Activated CD4-positive, alpha-beta T cell treated with anti-CD3 and anti-CD28 coated beads for 36 hours (primary cell): ENCODE data around the gene RAD21L1. TPM values are rescaled to one million over a fixed set of nuclear protein-coding genes. Genes with fewer than 3 reads are reported as not detected.
A peak's percentile ranks its signal among the peaks of the same experiment; 100 is the strongest.

Experiments
- ATAC-seq: fragments of 200-7000 bp; cut with Tn5 transposase; one replicate; pipeline ENCODE4 v1.10.0; 2021; ENCODE audit warnings: mild to moderate bottlenecking, moderate library complexity
- CTCF ChIA-PET: fragments of 350-600 bp; sonication (Branson Sonifier 250); formaldehyde crosslinking; loops from one replicate; lab custom pipeline; 2021; ENCODE audit warnings: antibody characterized with exemption; lab: Charles Lee
- POLR2A ChIA-PET: fragments of 350-600 bp; sonication (Branson Sonifier 250); formaldehyde crosslinking; loops from one replicate; lab custom pipeline; 2021; ENCODE audit warnings: antibody characterized with exemption, inconsistent platforms; lab: Charles Lee
- DNase-seq: peaks from one replicate; pipeline ENCODE4 v3.0.0-alpha.2; 2020
- H3K27ac Mint-ChIP-seq: one replicate; pipeline ENCODE4 v1.8.0; 2021; ENCODE audit warnings: mixed read lengths
- H3K27me3 Mint-ChIP-seq: one replicate; pipeline ENCODE4 v1.8.0; 2021; ENCODE audit warnings: mixed read lengths
- H3K36me3 Mint-ChIP-seq: one replicate; pipeline ENCODE4 v1.8.0; 2021; ENCODE audit warnings: low read depth, mixed read lengths
- H3K4me1 Mint-ChIP-seq: one replicate; pipeline ENCODE4 v1.8.0; 2021; ENCODE audit warnings: mixed read lengths
- H3K4me3 Mint-ChIP-seq: one replicate; pipeline ENCODE4 v1.8.0; 2021; ENCODE audit warnings: mild to moderate bottlenecking, moderate library complexity, mixed read lengths
- H3K9me3 Mint-ChIP-seq: one replicate; pipeline ENCODE4 v1.8.0; 2021; ENCODE audit warnings: low read depth, mixed read lengths
- intact Hi-C, 2 experiments: fragments of 100-400 bp; cut with DNase I in 1 of 2; cut with micrococcal nuclease in 1 of 2; formaldehyde crosslinking; loops; one replicate each; pipeline versions ENCODE4 v1.14.2 to v1.15.1; 2022 to 2024; cut with DNase I, micrococcal nuclease
- total RNA-seq, 2 experiments: library from RNA; stranded (reverse); gene quantifications; one replicate each; pipeline ENCODE4 v1.2.3, GENCODE V29; 2021

The RAD21L1 gene
- under 1 TPM in 1 of 2 experiments, not detected in 1; 0.32 TPM for total RNA-seq

DNA sequence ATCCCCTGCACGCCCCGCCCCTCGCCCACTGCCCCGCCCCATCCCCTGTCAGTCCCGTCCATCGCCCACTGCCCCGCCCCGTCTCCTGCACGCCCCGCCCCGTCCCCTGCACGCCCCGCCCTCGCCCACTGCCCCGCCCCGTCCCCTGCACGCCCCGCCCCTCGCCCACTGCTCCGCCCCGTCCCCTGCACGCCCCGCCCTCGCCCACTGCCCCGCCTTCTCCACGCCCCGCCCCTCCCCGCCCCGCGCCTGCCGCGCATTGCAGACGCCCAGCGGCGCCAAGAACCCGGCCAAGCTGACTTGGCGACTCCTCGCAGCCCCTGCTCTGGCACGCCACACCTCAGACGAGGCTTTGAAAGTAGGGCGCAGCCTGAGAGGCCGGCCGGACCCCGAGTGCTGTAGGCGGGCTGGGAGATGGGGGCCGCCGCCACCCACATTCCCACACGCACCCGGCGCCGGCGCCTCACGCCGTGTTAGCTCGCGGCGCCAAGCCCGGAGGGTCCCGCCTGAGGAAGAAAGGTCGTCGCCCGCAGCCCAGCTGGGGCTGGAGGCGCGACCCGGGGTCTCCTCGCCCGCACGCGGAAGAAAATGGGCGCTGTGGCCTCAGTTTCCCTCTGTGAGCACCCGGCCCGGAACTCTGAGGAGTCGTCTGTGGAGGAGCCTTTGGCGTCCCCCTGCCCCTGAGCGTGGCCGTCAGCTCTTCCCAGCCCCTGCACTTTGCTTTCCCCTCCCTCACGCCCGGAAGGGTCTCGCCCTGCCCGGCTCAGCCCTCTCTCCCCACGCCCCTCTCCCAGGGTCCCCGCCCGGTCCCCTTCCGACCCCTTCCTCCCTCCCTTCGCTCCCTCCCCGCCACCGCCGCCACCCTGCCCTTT is at the start of gene RAD21L1:
Gene RAD21L1 (plus strand): TSS at position 262 of the 872 bp plus-strand sequence. CDS start 2,410 bp downstream, outside the sequence.
- peak within 1 kb of the TSS; percentile 75 for H3K4me3 Mint-ChIP-seq
- peaks cover 11% of the 10 kb centered on the region for H3K4me1 Mint-ChIP-seq
- peak within 1 kb of the TSS; percentile 79 for H3K27ac Mint-ChIP-seq
- intact Hi-C loops = loop anchor here (1.0 to 5.0 kb wide), 13 partner anchors 11 to 876 kb away; partner anchors contain the start of genes FKBP1A (in 2 of the 2), CSNK2A1 (in 1 of the 2), FAM110A (in 1 of the 2) and NSFL1C (in 1 of the 2)
- peaks cover 2% of the 10 kb centered on the region for H3K36me3 Mint-ChIP-seq
- DNase-seq (peak; percentile 94), ATAC-seq (peak; percentile 85)
- peaks cover 5% of the 10 kb centered on the region for H3K9me3 Mint-ChIP-seq
- ChIA-PET CTCF (interaction anchor here (0.6 to 2.3 kb wide), 3 partner anchors 37 to 210 kb away, joined by 3 to 5 read pairs (median 3); no protein-coding TSS in a partner anchor), POLR2A (no interaction called here)
- peaks cover 9% of the 10 kb centered on the region for H3K27me3 Mint-ChIP-seq

DNA sequence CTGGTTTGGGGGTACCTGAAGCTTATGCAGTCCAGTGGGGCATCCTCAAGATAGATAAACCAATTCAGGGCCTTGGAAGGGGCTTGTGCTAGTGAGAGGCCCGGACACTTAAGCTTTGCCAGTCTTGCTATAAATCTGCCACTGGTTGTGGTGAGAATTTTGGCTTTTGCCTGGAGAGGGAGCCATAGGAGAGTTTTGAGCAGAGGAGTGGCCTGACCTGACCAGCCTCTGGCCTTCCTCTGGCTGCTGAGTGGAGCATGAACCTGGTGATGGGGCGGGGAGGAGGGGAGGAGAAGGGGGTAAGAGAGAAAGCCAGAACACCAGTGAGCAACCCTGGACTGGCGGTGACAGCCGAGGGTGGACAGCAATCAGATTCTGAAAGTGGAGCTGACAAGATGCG is 48.2 kb upstream of the RAD21L1 start:
- intact Hi-C loops = no loop called here

DNA sequence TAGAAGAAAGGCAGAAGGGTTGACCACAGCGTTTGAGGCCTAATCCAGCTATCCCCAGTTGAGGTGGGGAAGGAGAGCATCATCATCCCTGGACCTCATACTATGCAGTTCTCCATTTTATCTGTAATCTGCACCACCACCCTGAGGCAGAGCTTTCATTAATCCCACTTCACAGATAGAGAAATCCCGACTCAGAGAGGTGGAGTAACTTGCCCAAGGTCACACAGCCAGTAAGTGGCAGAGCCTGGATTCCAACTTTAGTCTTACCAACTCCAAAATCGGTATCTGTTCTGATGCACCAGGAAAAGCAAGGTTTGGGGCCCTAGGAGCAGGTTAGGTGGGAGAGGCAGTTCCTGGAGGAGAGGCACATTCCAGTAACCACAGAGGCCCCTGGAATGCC is 47.7 kb upstream of the RAD21L1 start:
- CTCF ChIA-PET = interaction anchor here (1.1 kb wide), 1 partner anchor 35 kb away, joined by 4 read pairs; no protein-coding TSS in a partner anchor
- DNase-seq (no peak), ATAC-seq (no peak)
- Mint-ChIP-seq H3K4me1 (no peaks in the 10 kb centered on the region), H3K4me3 (no peak overlapping the region), H3K36me3 (peaks cover 3% of the 10 kb centered on the region), H3K9me3 (no peaks in the 10 kb centered on the region), H3K27me3 (peaks cover under 1% of the 10 kb centered on the region), H3K27ac (no peak overlapping the region)
- POLR2A ChIA-PET = no interaction called here
- intact Hi-C loops = no loop called here

More for the DNA sequence above, 48.2 kb upstream of the RAD21L1 start:
- no peak overlapping the region for H3K4me3 Mint-ChIP-seq
- no peaks in the 10 kb centered on the region for H3K4me1 Mint-ChIP-seq
- no peaks in the 10 kb centered on the region for H3K9me3 Mint-ChIP-seq
- H3K27ac Mint-ChIP-seq = no peak overlapping the region
- H3K27me3 Mint-ChIP-seq = no peaks in the 10 kb centered on the region
- POLR2A ChIA-PET = no interaction called here
- H3K36me3 Mint-ChIP-seq = peaks cover 3% of the 10 kb centered on the region
- CTCF ChIA-PET = interaction anchor here (1.1 to 1.5 kb wide), 2 partner anchors 35 to 53 kb away, joined by 3 to 4 read pairs; no protein-coding TSS in a partner anchor
- DNase-seq (no peak), ATAC-seq (no peak)

DNA sequence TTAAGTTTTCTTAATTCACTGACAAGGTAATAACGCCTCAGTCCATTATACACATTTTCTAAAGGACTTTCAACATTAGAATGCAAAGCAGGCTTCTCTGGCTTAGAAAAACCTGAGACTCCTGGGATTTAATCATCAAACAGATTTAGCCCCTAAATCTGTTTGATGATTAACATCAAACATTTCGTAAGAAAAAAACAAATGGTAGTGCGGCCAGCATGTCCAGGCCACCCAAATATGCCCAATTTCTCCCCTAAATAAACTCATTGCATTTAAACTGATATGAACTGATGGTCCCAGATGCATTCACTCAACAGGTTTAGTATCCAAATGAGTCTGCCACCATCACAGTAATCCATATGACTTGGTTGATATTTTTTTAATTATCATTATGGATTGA is 47.2 kb upstream of the RAD21L1 start:
- H3K27ac Mint-ChIP-seq = no peak overlapping the region
- H3K36me3 Mint-ChIP-seq = peaks cover 3% of the 10 kb centered on the region
- ChIA-PET POLR2A (no interaction called here), CTCF (interaction anchor here (1.1 kb wide), 1 partner anchor 34 kb away, joined by 4 read pairs; no protein-coding TSS in a partner anchor)
- no peaks in the 10 kb centered on the region for H3K9me3 Mint-ChIP-seq
- no peak overlapping the region for H3K4me3 Mint-ChIP-seq
- intact Hi-C loops = no loop called here
- peaks cover 4% of the 10 kb centered on the region for H3K27me3 Mint-ChIP-seq
- DNase-seq = no peak
- no peaks in the 10 kb centered on the region for H3K4me1 Mint-ChIP-seq
- no peak for ATAC-seq

GRCh38 chr20:1180949-1181348 is 44.9 kb upstream of the RAD21L1 start:
- POLR2A ChIA-PET = no interaction called here

GRCh38 chr20:1182106-1182505 is 43.7 kb upstream of the RAD21L1 start:
- intact Hi-C loops = loop anchor here in 1 of 2 experiments (10.0 kb wide), 1 partner anchor 207 kb away; no protein-coding TSS in a partner anchor
- H3K36me3 Mint-ChIP-seq = peaks cover 2% of the 10 kb centered on the region
- no peak overlapping the region for H3K4me3 Mint-ChIP-seq
- no peak for ATAC-seq
- H3K27me3 Mint-ChIP-seq = peaks cover 22% of the 10 kb centered on the region
- peaks cover 6% of the 10 kb centered on the region for H3K4me1 Mint-ChIP-seq
- H3K9me3 Mint-ChIP-seq = no peaks in the 10 kb centered on the region
- ChIA-PET POLR2A (no interaction called here), CTCF (no interaction called here)
- no peak for DNase-seq
- no peak overlapping the region for H3K27ac Mint-ChIP-seq

More at GRCh38 chr20:1180949-1181348, 44.9 kb upstream of the RAD21L1 start:
- DNase-seq (no peak), ATAC-seq (no peak)
- CTCF ChIA-PET = no interaction called here
- Mint-ChIP-seq H3K9me3 (no peaks in the 10 kb centered on the region), H3K4me3 (no peak overlapping the region), H3K27ac (no peak overlapping the region), H3K36me3 (peaks cover 2% of the 10 kb centered on the region), H3K4me1 (peaks cover 6% of the 10 kb centered on the region), H3K27me3 (peaks cover 17% of the 10 kb centered on the region)
- intact Hi-C loops = loop anchor here in 1 of 2 experiments (10.0 kb wide), 1 partner anchor 206 kb away; no protein-coding TSS in a partner anchor

DNA sequence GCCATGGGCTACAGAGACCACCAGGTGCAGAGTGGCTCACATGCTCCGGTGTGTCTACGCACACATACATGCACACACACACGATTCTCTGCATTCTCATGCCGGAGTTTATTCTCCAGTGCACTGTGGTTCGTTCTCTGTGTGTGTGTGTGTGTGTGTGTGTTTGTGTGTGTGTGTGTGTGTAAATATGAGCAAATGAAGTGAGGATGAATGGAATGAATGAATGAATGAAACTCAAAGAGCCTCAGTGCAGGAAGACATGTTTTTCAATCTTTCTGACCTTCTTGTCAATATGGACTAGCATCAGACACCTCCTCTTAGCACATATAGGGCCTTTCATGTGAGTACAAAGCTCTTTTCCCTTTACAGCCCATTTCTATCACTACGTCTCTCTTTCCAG is 42.7 kb upstream of the RAD21L1 start:
- Mint-ChIP-seq H3K9me3 (no peaks in the 10 kb centered on the region), H3K27me3 (peaks cover 22% of the 10 kb centered on the region), H3K36me3 (peaks cover 2% of the 10 kb centered on the region), H3K27ac (no peak overlapping the region), H3K4me1 (peaks cover 6% of the 10 kb centered on the region), H3K4me3 (no peak overlapping the region)
- intact Hi-C loops = loop anchor here in 1 of 2 experiments (10.0 kb wide), 1 partner anchor 208 kb away; no protein-coding TSS in a partner anchor
- CTCF ChIA-PET = interaction anchor here (0.8 kb wide), 1 partner anchor 30 kb away, joined by 3 read pairs; no protein-coding TSS in a partner anchor
- DNase-seq = no peak
- POLR2A ChIA-PET = no interaction called here
- ATAC-seq = no peak

DNA sequence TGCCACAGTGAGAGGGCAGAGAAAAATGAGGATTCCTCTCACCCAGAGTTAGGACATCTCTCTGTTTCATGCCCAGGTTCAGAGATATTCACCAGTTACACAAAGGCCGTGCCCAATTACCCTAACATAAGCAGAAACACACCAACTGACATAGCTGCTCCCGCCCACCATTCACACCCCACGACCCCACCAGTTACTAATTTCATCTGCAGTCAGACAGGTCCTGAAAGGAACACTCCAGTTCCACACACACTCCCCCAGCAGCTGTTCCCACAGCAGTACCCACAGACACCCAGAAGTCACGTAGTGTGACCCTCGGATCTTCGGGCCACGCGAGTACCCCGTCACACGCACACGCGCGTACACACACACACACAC is 41.6 kb upstream of the RAD21L1 start:
- ChIA-PET CTCF (interaction anchor here (0.5 to 0.6 kb wide), 3 partner anchors 40 to 1268 kb away, joined by 3 to 4 read pairs (median 3); no protein-coding TSS in a partner anchor), POLR2A (no interaction called here)
- Mint-ChIP-seq H3K27ac (peak overlapping the region; percentile 9), H3K36me3 (no peaks in the 10 kb centered on the region), H3K4me1 (peaks cover 6% of the 10 kb centered on the region), H3K9me3 (no peaks in the 10 kb centered on the region), H3K27me3 (peaks cover 22% of the 10 kb centered on the region), H3K4me3 (peak overlapping the region; percentile 64)
- DNase-seq (no peak), ATAC-seq (no peak)
- intact Hi-C loops = loop anchor here (2.0 to 10.0 kb wide), 2 partner anchors 29 to 209 kb away; no protein-coding TSS in a partner anchor

DNA sequence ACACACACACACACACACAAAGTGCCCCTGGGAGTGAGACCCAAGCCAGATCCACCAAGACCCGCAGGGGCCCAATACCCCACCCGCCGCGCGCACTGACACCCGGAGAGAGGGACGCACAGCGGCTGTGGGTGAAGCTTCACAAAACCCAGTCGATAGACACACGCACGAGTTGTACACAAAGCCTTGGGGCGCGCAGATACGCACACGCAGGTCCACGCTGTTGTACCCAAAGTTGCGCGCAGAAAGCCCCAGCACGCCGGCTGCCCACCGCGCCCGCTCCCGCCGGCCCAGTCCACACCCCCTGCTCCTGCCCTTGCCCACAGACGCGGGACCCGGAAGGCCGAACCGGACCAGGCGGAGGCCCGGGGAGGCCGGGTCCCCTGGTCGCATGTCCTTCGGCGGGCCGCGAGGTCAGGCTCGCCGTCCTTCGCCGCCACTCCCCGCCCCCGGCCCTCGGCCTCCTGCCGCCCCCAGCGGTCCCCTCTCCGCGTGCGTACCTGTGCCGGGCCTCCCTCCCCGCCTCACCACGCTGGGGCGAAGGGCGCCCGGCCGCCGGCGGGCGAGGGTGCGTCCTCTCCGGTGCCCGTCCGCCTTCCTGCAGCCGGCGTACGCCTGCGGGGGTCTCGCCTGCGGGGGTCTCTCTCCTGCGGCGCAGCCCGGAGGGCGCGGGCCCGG is 41.1 kb upstream of the RAD21L1 start, which contains the start of gene TMEM74B:
Gene TMEM74B (minus strand): TSS at position 344 of the 678 bp plus-strand sequence. CDS start 1,180 bp downstream, outside the sequence.
- no peaks in the 10 kb centered on the region for H3K9me3 Mint-ChIP-seq
- intact Hi-C loops = loop anchor here (1.0 to 10.0 kb wide), 5 partner anchors 28 to 368 kb away; partner anchors contain the start of gene PSMF1 (in 1 of the 2)
- H3K4me3 Mint-ChIP-seq = peak within 1 kb of the TSS; percentile 64
- no peaks in the 10 kb centered on the region for H3K36me3 Mint-ChIP-seq
- H3K4me1 Mint-ChIP-seq = peaks cover 6% of the 10 kb centered on the region
- ATAC-seq (peak; percentile 9), DNase-seq (peak; percentile 22)
- H3K27ac Mint-ChIP-seq = peak within 1 kb of the TSS; percentile 9
- H3K27me3 Mint-ChIP-seq = peaks cover 22% of the 10 kb centered on the region
- ChIA-PET POLR2A (no interaction called here), CTCF (interaction anchor here (0.5 to 0.6 kb wide), 3 partner anchors 150 to 1268 kb away, joined by 3 to 4 read pairs (median 3); no protein-coding TSS in a partner anchor)

GRCh38 chr20:1185316-1185741 is 40.5 kb upstream of the RAD21L1 start:
- peak; percentile 37 for ATAC-seq
- H3K27me3 Mint-ChIP-seq = peaks cover 22% of the 10 kb centered on the region
- intact Hi-C loops = loop anchor here (1.0 to 10.0 kb wide), 5 partner anchors 27 to 369 kb away; partner anchors contain the start of gene PSMF1 (in 1 of the 2)
- CTCF ChIA-PET = interaction anchor here (0.5 kb wide), 1 partner anchor 608 kb away, joined by 3 read pairs; no protein-coding TSS in a partner anchor
- peaks cover 6% of the 10 kb centered on the region for H3K4me1 Mint-ChIP-seq
- POLR2A ChIA-PET = no interaction called here
- peak; percentile 30 for DNase-seq
- no peaks in the 10 kb centered on the region for H3K9me3 Mint-ChIP-seq
- H3K4me3 Mint-ChIP-seq = no peak overlapping the region
- no peak overlapping the region for H3K27ac Mint-ChIP-seq
- no peaks in the 10 kb centered on the region for H3K36me3 Mint-ChIP-seq
